Activated CD4-positive, alpha-beta memory T cell treated with anti-CD3 and anti-CD28 coated beads, Interleukin-2, amount 10 ng/mL, durations not matched to agents 7 days and 5 days (primary cell): ENCODE measurements around the gene IGF2R. TPM values are rescaled to one million over a fixed set of nuclear protein-coding genes. Genes with fewer than 3 reads are reported as not detected.
A peak's percentile ranks its signal among the peaks of the same experiment; 100 is the strongest.

Experiments
- CTCF ChIA-PET: fragments of 350-600 bp; sonication (Branson Sonifier 250); formaldehyde crosslinking; loops from one replicate; lab custom pipeline; 2021; ENCODE audit warnings: antibody characterized with exemption, inconsistent platforms; lab: Charles Lee
- POLR2A ChIA-PET: fragments of 350-600 bp; sonication (Branson Sonifier 250); formaldehyde crosslinking; loops from one replicate; lab custom pipeline; 2021; ENCODE audit warnings: antibody characterized with exemption; lab: Charles Lee
- DNase-seq: peaks from one replicate; pipeline ENCODE4 v3.0.0-alpha.2; 2020
- H3K27ac Mint-ChIP-seq: one replicate; pipeline ENCODE4 v1.8.0; 2021; ENCODE audit warnings: mild to moderate bottlenecking, mixed read lengths
- H3K27me3 Mint-ChIP-seq: one replicate; pipeline ENCODE4 v1.8.0; 2021; ENCODE audit warnings: mixed read lengths
- H3K36me3 Mint-ChIP-seq: one replicate; pipeline ENCODE4 v1.8.0; 2021; ENCODE audit warnings: low read depth, mixed read lengths
- H3K4me1 Mint-ChIP-seq: one replicate; pipeline ENCODE4 v1.8.0; 2021; ENCODE audit warnings: mixed read lengths
- H3K4me3 Mint-ChIP-seq: one replicate; pipeline ENCODE4 v1.8.0; 2021; ENCODE audit warnings: mild to moderate bottlenecking, mixed read lengths
- H3K9me3 Mint-ChIP-seq: one replicate; pipeline ENCODE4 v1.8.0; 2021; ENCODE audit warnings: mixed read lengths
- total RNA-seq, 2 experiments: library from RNA; stranded (reverse); gene quantifications; one replicate each; pipeline ENCODE4 v1.2.3, GENCODE V29; 2021

IGF2R gene
- total RNA-seq, 2 experiments from 2014 or later = 66.9 to 70.9 TPM

DNA sequence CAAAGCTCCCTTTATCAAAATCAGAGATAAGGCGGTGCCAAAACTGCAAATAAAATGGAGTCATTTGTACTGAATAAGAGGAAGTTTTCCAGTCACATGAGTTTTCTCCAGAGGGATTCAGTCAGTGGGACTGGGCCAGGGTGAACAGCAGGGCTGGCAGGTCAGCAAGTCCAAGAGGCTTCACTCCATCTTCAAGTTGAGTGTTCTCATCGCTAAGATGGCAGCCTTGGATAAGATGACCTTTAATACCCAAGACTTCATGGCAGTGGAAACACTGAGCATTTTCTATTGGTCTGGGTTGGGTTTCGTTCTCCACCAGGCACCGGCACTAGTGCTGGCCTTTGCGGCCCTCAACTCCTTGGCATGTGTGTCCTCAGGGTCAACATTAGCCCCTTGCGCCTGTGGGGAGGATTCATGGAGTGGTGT lies 29.3 kb upstream of the IGF2R start:
- peaks cover 5% of the 10 kb centered on the region for H3K36me3 Mint-ChIP-seq

DNA sequence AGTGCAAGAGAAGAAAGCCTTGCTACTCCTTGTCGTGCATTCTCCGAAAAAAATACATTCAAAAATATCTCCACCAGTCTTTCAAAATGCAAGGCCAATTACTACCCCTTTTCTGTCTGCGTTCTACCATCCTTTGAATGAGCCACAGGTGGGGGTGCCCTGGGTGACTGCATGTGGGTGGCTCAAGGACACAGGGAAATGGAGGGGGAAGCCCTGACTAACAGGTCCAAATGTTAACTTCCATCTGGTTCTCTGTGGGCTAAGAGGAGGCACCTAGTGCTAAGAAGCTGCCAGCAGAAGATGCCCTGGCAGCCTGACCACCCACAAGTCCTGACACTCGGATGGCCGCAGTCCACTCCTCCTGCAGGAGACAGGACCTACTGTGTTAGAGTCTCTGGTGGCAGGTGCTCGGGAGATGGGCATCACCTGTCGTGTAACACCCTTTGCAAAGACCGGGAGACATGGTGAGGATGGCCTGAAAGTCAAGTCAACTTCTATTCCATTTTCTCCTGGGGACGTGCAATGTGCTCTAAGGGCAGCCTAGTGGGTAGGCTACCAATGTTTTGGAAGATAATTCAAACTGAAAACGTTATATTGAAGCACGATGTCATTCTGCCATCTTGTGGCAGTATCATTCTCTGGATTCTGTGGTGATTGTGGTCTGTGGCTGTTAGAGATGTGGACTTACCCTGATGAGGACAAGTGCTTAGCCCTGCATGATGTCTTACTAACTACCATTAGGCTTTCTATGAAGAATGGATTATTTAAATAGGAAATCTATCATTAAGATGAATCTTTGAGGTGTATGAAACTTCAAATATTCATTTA lies 27.4 kb upstream of the IGF2R start:
- peak; percentile 47 for DNase-seq
- Mint-ChIP-seq H3K4me3 (no peak overlapping the region), H3K4me1 (peaks cover 6% of the 10 kb centered on the region), H3K9me3 (peaks cover 11% of the 10 kb centered on the region), H3K27me3 (peaks cover 21% of the 10 kb centered on the region), H3K27ac (no peak overlapping the region), H3K36me3 (peaks cover 7% of the 10 kb centered on the region)
- CTCF ChIA-PET = interaction anchor here (0.7 to 1.9 kb wide), 4 partner anchors 78 to 252 kb away, joined by 3 to 9 read pairs (median 3); no protein-coding TSS in a partner anchor
- POLR2A ChIA-PET = no interaction called here

More for the DNA sequence above, 29.3 kb upstream of the IGF2R start:
- peaks cover 5% of the 10 kb centered on the region for H3K9me3 Mint-ChIP-seq
- DNase-seq = no peak
- H3K27me3 Mint-ChIP-seq = peaks cover 23% of the 10 kb centered on the region
- ChIA-PET CTCF (no interaction called here), POLR2A (no interaction called here)
- H3K4me1 Mint-ChIP-seq = peaks cover 6% of the 10 kb centered on the region
- no peak overlapping the region for H3K27ac Mint-ChIP-seq
- no peak overlapping the region for H3K4me3 Mint-ChIP-seq

DNA sequence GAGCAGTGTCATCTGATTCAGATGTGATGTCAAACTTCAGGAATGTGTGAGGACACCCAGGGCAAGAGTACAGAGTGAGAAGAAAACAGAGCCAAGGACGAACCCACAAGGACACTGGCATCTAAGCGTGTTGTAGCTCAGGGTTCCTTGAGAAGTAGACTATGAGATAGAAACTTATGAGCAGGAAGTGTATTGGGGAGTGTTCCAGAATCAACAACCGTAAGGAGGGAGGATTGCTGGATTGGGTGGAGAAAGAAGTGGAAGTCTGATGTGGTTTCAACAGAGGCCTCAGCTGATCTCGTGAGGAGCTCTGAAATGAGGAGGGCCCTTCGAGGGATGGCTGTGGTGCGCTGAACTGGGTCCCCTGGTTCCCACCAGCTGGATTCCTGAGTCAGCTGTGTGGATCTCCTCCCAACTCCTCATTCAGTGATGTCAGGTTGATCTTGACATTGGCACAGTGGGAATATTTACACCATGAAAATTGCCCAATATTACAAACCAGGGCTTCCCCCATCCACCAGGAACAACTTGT lies 25.7 kb upstream of the IGF2R start:
- Mint-ChIP-seq H3K36me3 (peaks cover 7% of the 10 kb centered on the region), H3K27ac (no peak overlapping the region), H3K4me3 (no peak overlapping the region), H3K27me3 (peaks cover 18% of the 10 kb centered on the region), H3K4me1 (peaks cover 6% of the 10 kb centered on the region), H3K9me3 (peaks cover 11% of the 10 kb centered on the region)
- DNase-seq = no peak
- CTCF ChIA-PET = interaction anchor here (1.2 to 1.9 kb wide), 2 partner anchors 80 to 224 kb away, joined by 3 to 9 read pairs; no protein-coding TSS in a partner anchor
- POLR2A ChIA-PET = no interaction called here

DNA sequence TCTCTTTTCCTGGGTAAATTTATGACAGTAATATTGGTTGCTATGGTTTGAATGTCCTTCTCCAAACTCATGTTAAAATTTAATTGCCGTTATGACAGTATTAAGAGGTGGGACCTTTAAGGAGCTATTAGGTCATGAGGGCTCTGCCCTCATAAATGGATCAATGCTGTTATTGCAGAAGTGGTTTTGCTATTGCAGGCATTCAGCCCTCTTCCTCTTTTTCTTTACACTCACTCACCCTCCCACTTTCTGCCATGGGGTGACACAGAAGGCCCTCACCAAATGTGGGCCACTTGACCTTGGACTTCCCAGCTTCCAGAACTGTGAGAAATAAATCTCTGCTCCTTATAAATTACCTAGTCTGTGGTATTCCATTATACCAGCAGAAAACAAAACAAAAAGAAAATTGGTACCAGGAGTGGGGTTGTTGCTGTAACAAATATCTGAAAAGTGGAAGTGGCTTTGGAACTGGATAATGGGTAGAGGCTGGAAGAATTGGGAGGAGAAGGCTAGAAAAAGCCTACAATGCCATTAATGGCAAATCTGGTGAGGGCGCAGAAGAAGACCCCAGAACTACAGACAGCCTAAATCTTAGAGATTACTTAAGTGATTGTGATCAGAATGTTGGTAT lies 24.8 kb upstream of the IGF2R start:
- ChIA-PET POLR2A (no interaction called here), CTCF (interaction anchor here (0.5 kb wide), 1 partner anchor 110 kb away, joined by 3 read pairs; no protein-coding TSS in a partner anchor)
- DNase-seq = no peak
- H3K27ac Mint-ChIP-seq = no peak overlapping the region
- peaks cover 6% of the 10 kb centered on the region for H3K4me1 Mint-ChIP-seq
- peaks cover 11% of the 10 kb centered on the region for H3K9me3 Mint-ChIP-seq
- peaks cover 7% of the 10 kb centered on the region for H3K36me3 Mint-ChIP-seq
- peaks cover 21% of the 10 kb centered on the region for H3K27me3 Mint-ChIP-seq
- no peak overlapping the region for H3K4me3 Mint-ChIP-seq

DNA sequence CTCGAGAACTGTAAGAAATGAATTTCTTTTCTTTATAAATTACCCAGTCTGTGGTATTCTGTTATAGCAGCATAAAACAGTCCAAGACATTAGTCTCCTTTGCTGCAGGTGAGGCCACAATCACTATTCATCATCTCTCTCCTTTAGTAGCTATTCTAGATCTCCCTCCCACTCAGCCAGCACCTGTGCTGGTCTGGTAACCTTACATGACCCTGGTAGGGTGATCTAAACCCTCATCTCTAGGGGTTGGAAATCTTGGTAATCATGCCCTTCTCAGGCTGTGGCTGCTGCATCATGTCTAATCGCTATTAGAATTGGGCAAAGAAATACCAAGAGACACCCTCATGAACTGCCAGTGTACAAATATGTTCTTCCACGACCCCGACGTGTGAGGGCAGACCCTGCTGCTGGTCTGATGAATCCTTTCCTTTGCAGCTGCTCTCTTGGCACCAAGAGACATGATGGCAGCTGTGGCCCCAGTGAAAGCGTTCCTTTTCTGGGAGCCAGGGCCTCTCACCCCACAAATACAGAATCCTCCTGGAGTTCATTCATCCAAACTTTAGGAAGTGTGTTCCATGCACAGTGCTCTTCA lies 23.0 kb upstream of the IGF2R start:
- DNase-seq = no peak
- peaks cover 6% of the 10 kb centered on the region for H3K4me1 Mint-ChIP-seq
- H3K27ac Mint-ChIP-seq = no peak overlapping the region
- no peak overlapping the region for H3K4me3 Mint-ChIP-seq
- POLR2A ChIA-PET = no interaction called here
- CTCF ChIA-PET = no interaction called here
- peaks cover 25% of the 10 kb centered on the region for H3K27me3 Mint-ChIP-seq
- H3K36me3 Mint-ChIP-seq = peaks cover 7% of the 10 kb centered on the region
- H3K9me3 Mint-ChIP-seq = peaks cover 11% of the 10 kb centered on the region

DNA sequence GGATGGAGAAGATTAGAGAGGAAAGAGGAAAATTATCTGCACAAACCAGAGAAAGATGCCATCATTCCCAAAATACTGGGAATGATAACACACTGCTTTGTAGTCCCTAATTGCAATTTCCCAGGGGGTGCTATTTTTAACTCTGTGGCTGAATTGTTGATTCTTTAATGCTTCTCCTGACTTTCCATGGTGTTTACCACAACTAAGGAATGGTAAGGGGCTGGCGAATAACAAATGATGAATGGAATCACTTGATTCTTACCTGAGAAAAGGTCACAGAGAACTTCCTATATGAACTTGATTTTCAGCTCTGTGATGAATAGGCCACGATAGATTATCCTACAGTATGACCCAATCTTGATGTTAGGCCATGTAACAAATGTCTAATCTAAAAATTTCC lies 22.0 kb upstream of the IGF2R start:
- Mint-ChIP-seq H3K36me3 (peaks cover 7% of the 10 kb centered on the region), H3K27ac (no peak overlapping the region), H3K9me3 (peaks cover 11% of the 10 kb centered on the region), H3K4me3 (no peak overlapping the region), H3K27me3 (peaks cover 28% of the 10 kb centered on the region), H3K4me1 (peaks cover under 1% of the 10 kb centered on the region)
- DNase-seq = no peak
- CTCF ChIA-PET = no interaction called here
- POLR2A ChIA-PET = no interaction called here

DNA sequence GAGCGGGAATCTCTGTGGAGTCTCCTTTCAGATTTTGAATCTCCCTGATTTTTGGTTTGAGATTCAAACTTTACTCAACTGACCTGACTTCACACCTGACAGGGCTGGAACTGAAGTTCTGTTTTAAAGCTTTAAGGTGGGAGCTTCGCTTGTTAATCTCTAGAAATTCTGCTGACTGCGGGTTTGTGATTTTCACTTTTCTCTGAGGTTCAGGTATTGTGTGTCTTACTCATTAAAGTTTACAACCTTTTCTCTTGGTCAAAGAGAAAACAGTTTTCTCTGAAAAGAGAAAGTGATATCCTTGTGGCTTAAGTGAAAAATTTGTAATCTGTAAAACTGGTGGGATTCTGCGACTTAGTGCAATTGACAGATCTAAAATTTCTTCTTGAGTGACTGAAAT lies 20.7 kb upstream of the IGF2R start:
- no peaks in the 10 kb centered on the region for H3K4me1 Mint-ChIP-seq
- CTCF ChIA-PET = no interaction called here
- POLR2A ChIA-PET = no interaction called here
- H3K27me3 Mint-ChIP-seq = peaks cover 19% of the 10 kb centered on the region
- no peak overlapping the region for H3K27ac Mint-ChIP-seq
- peaks cover 7% of the 10 kb centered on the region for H3K36me3 Mint-ChIP-seq
- DNase-seq = no peak
- no peak overlapping the region for H3K4me3 Mint-ChIP-seq
- H3K9me3 Mint-ChIP-seq = peaks cover 11% of the 10 kb centered on the region

DNA sequence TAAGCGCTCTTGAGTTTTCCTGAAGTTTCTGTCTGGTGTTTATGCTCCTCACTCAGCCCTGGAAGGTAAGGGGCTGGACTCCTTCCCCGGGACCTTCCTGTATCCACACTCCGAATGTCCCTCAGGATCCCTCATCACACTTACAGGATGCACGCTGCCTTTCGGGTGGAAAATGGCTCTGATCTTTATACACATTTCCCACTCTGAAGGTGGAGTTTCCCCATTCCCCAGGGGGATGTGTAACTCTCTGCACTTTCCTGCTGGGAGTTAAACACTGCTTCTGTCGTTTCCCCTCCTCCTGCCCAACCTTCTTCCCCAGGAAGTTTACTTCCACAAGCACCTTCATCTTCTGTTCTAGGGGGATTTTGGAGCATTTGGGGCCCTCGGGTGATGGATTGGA lies 17.1 kb upstream of the IGF2R start:
- Mint-ChIP-seq H3K4me3 (no peak overlapping the region), H3K36me3 (no peaks in the 10 kb centered on the region), H3K4me1 (no peaks in the 10 kb centered on the region), H3K27ac (no peak overlapping the region), H3K9me3 (no peaks in the 10 kb centered on the region), H3K27me3 (peaks cover 21% of the 10 kb centered on the region)
- ChIA-PET POLR2A (no interaction called here), CTCF (no interaction called here)
- DNase-seq = no peak

DNA sequence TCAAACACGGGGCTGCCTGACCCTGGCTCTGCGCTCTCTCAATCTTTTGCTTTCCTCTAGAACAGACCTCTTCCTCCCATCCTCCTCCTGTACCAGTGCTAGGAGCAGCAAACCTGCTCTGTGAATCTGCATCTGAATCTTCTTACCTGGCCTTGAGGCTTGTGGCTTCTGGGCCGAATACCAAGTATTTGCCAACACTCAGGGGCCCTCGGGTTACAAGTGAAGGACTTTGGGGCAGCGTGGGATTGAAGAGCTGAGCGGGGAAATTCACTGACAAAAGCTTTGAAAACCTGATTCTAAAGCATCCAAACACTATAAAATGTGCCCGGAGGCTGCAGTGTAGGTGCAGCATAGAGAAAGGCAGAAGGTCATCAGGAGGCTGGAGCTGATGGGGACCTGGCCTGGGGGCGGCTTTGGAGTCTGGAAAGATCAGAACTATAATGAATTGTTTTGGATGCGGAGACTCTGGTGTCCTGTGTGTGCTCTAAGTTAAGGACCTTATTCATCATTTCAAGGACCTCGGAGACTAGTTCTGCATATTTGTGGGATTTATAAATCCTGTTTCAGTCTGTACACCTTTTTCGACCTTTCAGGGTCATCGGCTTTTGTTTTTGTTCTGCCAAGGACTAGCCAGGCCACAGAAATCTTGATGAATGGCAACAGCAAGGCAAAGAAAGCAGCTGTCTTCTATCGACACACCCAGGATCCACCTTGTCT lies 16.4 kb upstream of the IGF2R start:
- ChIA-PET CTCF (no interaction called here), POLR2A (no interaction called here)
- Mint-ChIP-seq H3K36me3 (no peaks in the 10 kb centered on the region), H3K27ac (no peak overlapping the region), H3K9me3 (no peaks in the 10 kb centered on the region), H3K4me3 (no peak overlapping the region), H3K4me1 (no peaks in the 10 kb centered on the region), H3K27me3 (peaks cover 20% of the 10 kb centered on the region)
- DNase-seq = no peak

DNA sequence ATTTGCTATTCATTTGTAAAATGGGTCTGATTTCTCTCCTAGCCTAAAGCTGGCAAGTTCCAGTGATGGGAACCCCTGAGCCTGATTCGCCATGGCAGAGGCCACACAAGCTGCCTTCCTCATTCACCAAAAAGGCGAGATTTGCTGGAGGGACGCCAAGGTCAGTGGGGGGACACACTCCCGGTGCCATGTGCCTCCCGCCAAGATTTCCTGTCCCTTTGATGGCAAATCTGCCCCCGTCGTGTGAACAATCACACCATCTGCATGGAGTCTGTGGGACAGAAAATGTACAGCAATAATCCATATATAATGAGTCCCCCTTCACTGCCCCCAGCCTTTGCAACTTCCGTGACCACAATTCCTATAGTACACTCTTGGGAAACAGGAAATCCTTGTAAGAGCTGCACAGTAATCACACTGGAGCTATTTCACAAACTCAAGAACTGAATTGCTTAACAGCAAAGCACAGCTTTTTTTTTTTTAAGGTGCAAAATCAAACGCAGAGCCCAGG lies 15.7 kb upstream of the IGF2R start:
- POLR2A ChIA-PET = no interaction called here
- H3K9me3 Mint-ChIP-seq = no peaks in the 10 kb centered on the region
- no peak overlapping the region for H3K4me3 Mint-ChIP-seq
- CTCF ChIA-PET = no interaction called here
- DNase-seq = no peak
- no peaks in the 10 kb centered on the region for H3K36me3 Mint-ChIP-seq
- no peaks in the 10 kb centered on the region for H3K4me1 Mint-ChIP-seq
- peaks cover 20% of the 10 kb centered on the region for H3K27me3 Mint-ChIP-seq
- H3K27ac Mint-ChIP-seq = no peak overlapping the region

DNA sequence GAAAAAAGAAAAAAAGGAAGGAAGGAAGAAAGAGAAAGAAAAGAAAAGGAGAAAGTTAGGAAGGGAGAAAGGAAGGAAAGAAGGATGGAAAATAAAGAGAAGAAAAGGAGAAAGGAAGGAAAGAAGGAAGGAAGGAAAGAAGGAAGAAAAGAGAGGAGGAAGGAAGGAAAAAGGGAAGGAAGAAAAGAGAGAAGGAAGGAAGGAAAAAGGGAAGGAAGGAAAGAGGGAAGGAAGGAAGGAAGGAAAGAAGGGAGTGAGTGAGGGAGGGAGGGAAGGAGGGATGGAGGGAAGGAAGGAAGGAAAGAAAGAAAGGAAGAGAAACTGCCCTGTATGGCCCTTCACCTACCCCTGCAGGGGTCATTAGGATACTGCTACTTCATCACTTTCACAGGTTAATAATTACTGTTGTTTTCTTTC lies 12.9 kb upstream of the IGF2R start:
- Mint-ChIP-seq H3K36me3 (no peaks in the 10 kb centered on the region), H3K4me3 (no peak overlapping the region), H3K27ac (no peak overlapping the region), H3K4me1 (peaks cover 9% of the 10 kb centered on the region), H3K9me3 (no peaks in the 10 kb centered on the region), H3K27me3 (peaks cover 9% of the 10 kb centered on the region)
- ChIA-PET CTCF (no interaction called here), POLR2A (interaction anchor here (1.1 kb wide), 1 partner anchor 12 kb away, joined by 4 read pairs; no protein-coding TSS in a partner anchor)
- no peak for DNase-seq

DNA sequence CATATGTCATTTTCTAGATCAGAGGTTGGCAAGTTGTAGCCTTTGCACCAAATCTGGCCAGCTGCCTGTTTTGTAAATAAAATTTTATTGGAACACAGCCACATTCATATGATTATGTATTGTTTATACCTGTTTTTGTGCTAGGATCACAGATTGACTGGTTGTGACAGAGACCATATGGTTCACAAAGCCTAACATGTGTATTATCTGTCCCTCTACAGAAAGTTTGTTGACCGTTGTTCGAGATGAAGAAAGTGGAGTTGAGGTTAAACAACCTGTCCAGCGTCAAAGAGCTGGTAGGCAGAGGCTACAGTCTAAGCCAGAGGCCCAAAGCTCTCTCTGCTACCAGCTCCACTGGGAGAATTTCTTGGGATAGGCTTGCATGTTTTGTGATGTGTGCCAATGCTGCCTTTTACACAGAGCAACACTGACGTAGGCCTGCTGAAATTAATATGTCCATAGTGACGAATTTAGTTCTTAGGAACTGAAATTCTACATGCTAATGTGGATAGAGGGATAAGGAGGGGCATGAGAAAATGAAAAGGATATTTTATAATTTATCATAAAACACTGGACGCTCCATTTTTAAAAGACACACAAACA lies 11.7 kb upstream of the IGF2R start:
- Mint-ChIP-seq H3K4me1 (peaks cover 9% of the 10 kb centered on the region), H3K27me3 (peaks cover 7% of the 10 kb centered on the region), H3K4me3 (no peak overlapping the region), H3K36me3 (no peaks in the 10 kb centered on the region), H3K27ac (no peak overlapping the region), H3K9me3 (no peaks in the 10 kb centered on the region)
- DNase-seq = no peak
- ChIA-PET CTCF (no interaction called here), POLR2A (interaction anchor here (1.1 kb wide), 1 partner anchor 11 kb away, joined by 4 read pairs; no protein-coding TSS in a partner anchor)
